Measurements from ENCODE around the gene SOBP. TPM values are rescaled to one million over a fixed set of nuclear protein-coding genes. Genes with fewer than 3 reads are reported as not detected.

The SOBP gene
- total and polyA plus RNA-seq, 2 donors (not counting 3 experiments of a cell fraction or from before 2014, with no cell fraction given) = 0.35 to 6.6 TPM

DNA sequence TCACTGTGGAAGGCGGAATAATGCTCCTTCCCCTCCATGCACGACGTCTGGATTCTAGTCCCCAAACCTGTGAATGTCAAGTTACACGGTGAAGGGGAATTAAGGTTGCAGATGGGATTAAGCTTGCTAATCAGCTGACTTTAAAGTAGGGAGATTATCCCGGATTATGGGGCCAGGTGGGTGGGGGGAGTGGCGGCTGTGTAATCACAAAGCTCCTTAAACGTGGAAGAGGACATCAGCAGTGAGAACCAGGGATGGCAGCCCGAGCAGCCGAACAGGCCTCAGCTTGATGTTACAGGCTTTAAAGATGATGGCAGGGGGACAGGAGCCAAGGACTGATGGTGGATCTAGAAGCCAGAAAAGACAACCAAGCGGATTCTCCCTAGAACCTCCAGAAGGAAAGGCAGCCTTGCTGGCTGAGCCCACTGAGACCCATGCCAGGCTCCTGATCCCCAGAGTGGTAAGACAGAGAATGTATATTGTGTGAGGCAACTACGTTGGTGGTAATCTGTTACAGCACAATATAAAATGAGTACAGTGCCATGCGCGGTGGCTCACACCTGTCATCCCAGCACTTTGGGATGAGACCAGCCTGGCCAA, 216.7 kb downstream of the SOBP start:
- dilution Hi-C loops (cut with MboI; ENCODE audit: extremely low pct_ligation_motif_present, low sequenced_read_pairs) (no loop called here), intact Hi-C loops (cut with micrococcal nuclease) (loop anchor here (10.0 kb wide), 1 partner anchor 1372 kb away; no protein-coding TSS in a partner anchor)
- Histone ChIP-seq H3K9ac (replicated peaks; ENCODE audit: extremely low read depth, insufficient read depth, low read length) (no peak overlapping the region), H3K27ac (ENCODE audit: insufficient read depth, low read depth, low read length) (no peak overlapping the region), H3K9me3 (replicated peaks; ENCODE audit: control insufficient read depth, insufficient read depth, low read length) (no peaks in the 10 kb centered on the region), H3K4me1 (ENCODE audit: control insufficient read depth, extremely low read depth, insufficient read depth, low read length) (no peaks in the 10 kb centered on the region), H3K4me3 (replicated peaks in 1 of 3; ENCODE audit: insufficient read depth in 1 of 3, low read depth in 1 of 3, low read length in 3 of 3) (no peak overlapping the region), H3K4me2 (ENCODE audit: insufficient read depth, low read length) (no peak overlapping the region), H3K9me1 (replicated peaks; ENCODE audit: control insufficient read depth, extremely low read depth, insufficient read depth, low read length) (no peaks in the 10 kb centered on the region), H3K36me3 (ENCODE audit: control insufficient read depth in 2 of 2, extremely low read depth in 1 of 2, insufficient read depth in 2 of 2, low read length in 2 of 2) (no peaks in the 10 kb centered on the region), H3K27me3 (ENCODE audit: control insufficient read depth in 2 of 2, insufficient read depth in 2 of 2, low read length in 2 of 2) (peaks cover 10 to 16% of the 10 kb centered on the region in 2 experiments), H2AFZ (ENCODE audit: low read depth, low read length) (no peak overlapping the region), H3K79me2 (ENCODE audit: control insufficient read depth, insufficient read depth, low read length) (no peaks in the 10 kb centered on the region), H4K20me1 (replicated peaks; ENCODE audit: control insufficient read depth, extremely low read depth, insufficient read depth, low read length) (no peaks in the 10 kb centered on the region)
- TF ChIP-seq POLR2AphosphoS5 (IDR thresholded peaks at IDR 0.05; ENCODE audit: insufficient read depth, low read depth, low read length) (no peak), FOS (IDR thresholded peaks at IDR 0.05; ENCODE audit: borderline replicate concordance, insufficient read depth, low read length) (no peak), MYC (IDR thresholded peaks at IDR 0.05; ENCODE audit: low read depth, low read length) (no peak), POLR2A (IDR thresholded peaks at IDR 0.05; ENCODE audit: low read depth, low read length) (no peak), GATA2 (IDR thresholded peaks at IDR 0.05; ENCODE audit: insufficient read depth, insufficient read length, low read depth, low read length) (no peak), EZH2 (IDR thresholded peaks at IDR 0.05; ENCODE audit: borderline replicate concordance, low read depth, low read length, severe bottlenecking) (no peak)
- TF ChIP-seq, protein P1, sequence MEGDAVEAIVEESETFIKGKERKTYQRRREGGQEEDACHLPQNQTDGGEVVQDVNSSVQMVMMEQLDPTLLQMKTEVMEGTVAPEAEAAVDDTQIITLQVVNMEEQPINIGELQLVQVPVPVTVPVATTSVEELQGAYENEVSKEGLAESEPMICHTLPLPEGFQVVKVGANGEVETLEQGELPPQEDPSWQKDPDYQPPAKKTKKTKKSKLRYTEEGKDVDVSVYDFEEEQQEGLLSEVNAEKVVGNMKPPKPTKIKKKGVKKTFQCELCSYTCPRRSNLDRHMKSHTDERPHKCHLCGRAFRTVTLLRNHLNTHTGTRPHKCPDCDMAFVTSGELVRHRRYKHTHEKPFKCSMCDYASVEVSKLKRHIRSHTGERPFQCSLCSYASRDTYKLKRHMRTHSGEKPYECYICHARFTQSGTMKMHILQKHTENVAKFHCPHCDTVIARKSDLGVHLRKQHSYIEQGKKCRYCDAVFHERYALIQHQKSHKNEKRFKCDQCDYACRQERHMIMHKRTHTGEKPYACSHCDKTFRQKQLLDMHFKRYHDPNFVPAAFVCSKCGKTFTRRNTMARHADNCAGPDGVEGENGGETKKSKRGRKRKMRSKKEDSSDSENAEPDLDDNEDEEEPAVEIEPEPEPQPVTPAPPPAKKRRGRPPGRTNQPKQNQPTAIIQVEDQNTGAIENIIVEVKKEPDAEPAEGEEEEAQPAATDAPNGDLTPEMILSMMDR (IDR thresholded peaks at IDR 0.05; ENCODE audit: extremely low read depth in 1 of 2, insufficient read depth in 1 of 2, low read depth in 1 of 2, low read length in 2 of 2) = no peak
- TF ChIP-seq, protein P2, sequence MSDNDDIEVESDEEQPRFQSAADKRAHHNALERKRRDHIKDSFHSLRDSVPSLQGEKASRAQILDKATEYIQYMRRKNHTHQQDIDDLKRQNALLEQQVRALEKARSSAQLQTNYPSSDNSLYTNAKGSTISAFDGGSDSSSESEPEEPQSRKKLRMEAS (IDR thresholded peaks at IDR 0.05; ENCODE audit: insufficient read depth, insufficient read length) = no peak
- ChIA-PET CTCF (interaction anchor here (1.4 kb wide), 1 partner anchor 389 kb away, joined by 3 read pairs; no protein-coding TSS in a partner anchor), POLR2A (no interaction called here)
- FAIRE-seq (no peak), DNase-seq (ENCODE audit: low read depth, low spot score) (no peak)
- no TSS peak for BruUV-seq (replicated peaks)
